ENCODE results near the gene CA9. TPM values are rescaled to one million over a fixed set of nuclear protein-coding genes. Genes with fewer than 3 reads are reported as not detected.

CA9 gene
- total and polyA plus RNA-seq, 2 experiments from 2014 or later, result 1.1 TPM; not detected in 1

DNA sequence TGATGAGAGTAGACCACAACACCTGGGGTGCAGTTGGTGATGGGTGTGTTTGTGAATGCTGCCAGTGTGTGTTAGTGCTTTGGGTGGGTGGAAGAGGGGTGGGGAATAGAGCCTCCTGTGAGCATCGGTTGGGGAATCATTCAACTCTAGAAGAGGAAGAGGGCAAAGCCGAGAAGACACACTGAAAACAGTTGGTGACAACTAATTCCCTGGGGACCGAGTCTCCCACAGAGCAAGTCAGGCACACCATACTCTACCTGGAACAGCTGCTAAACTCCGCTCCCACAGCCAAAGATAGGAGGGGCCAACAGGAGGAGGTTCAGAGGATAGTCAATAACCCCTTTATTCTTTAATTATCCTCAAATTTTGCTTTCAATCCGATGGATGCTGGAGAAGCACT is 7.2 kb upstream of the CA9 start (continued):
- TF ChIP-seq ZNF331 (CRISPR knock-in tag; IDR thresholded peaks at IDR 0.05; ENCODE audit: low read depth), result no peak

DNA sequence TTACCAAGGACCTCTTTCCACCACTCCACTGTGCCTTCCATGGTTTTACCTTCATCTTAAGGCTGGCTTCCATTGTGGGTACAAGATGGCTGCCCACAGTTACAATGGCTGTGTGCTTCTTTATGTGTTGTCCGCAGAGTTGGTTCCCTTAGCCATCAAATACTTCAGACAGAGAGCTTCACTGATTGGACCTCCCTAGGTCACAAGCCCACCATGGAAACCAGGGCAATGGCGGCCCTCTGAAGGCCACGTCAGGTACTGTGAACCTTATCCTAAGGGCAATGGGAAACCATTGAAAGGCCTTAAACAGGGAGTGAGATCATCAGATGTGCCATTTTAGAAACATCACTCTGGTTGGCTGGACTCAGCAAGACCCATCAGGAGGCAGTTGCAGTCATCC is 5.8 kb upstream of the CA9 start:
- peaks cover 20% of the 10 kb centered on the region for H3K4me1 Mint-ChIP-seq
- Histone ChIP-seq H3F3A (replicated peaks; ENCODE audit: low read depth) (0 out of 2 replicates have a peak, but pooled peaks cover 13% of the 10 kb centered on the region), H3K27ac (ENCODE audit: low read depth) (no peak overlapping the region), H3K27me3 (ENCODE audit: insufficient read depth) (no peaks in the 10 kb centered on the region), H3K4me2 (no peak overlapping the region), H3K4me3 (no peak overlapping the region), H3K9me2 (ENCODE audit: insufficient read depth) (peaks cover 12% of the 10 kb centered on the region), H3K79me2 (replicated peaks; ENCODE audit: insufficient read depth) (peaks cover 8% of the 10 kb centered on the region; the same call in 1 of the 2 replicates), H4K20me1 (replicated peaks; ENCODE audit: insufficient read depth) (no peaks in the 10 kb centered on the region), H3K36me3 (ENCODE audit: insufficient read depth) (no peaks in the 10 kb centered on the region), H2AFZ (no peak overlapping the region), H3K4me1 (ENCODE audit: insufficient read depth) (peaks cover 15% of the 10 kb centered on the region)
- no peak overlapping the region for H3K4me3 Mint-ChIP-seq
- peaks cover 5% of the 10 kb centered on the region for H3K36me3 Mint-ChIP-seq (ENCODE audit: low read depth)
- H3K27ac Mint-ChIP-seq, result no peak overlapping the region
- ATAC-seq (no peak), DNase-seq (ENCODE audit: low spot score) (no peak)
- TF ChIP-seq EZH2 (IDR thresholded peaks at IDR 0.05; ENCODE audit: low read depth, unreplicated experiment), result no peak
- TF ChIP-seq, protein P1, sequence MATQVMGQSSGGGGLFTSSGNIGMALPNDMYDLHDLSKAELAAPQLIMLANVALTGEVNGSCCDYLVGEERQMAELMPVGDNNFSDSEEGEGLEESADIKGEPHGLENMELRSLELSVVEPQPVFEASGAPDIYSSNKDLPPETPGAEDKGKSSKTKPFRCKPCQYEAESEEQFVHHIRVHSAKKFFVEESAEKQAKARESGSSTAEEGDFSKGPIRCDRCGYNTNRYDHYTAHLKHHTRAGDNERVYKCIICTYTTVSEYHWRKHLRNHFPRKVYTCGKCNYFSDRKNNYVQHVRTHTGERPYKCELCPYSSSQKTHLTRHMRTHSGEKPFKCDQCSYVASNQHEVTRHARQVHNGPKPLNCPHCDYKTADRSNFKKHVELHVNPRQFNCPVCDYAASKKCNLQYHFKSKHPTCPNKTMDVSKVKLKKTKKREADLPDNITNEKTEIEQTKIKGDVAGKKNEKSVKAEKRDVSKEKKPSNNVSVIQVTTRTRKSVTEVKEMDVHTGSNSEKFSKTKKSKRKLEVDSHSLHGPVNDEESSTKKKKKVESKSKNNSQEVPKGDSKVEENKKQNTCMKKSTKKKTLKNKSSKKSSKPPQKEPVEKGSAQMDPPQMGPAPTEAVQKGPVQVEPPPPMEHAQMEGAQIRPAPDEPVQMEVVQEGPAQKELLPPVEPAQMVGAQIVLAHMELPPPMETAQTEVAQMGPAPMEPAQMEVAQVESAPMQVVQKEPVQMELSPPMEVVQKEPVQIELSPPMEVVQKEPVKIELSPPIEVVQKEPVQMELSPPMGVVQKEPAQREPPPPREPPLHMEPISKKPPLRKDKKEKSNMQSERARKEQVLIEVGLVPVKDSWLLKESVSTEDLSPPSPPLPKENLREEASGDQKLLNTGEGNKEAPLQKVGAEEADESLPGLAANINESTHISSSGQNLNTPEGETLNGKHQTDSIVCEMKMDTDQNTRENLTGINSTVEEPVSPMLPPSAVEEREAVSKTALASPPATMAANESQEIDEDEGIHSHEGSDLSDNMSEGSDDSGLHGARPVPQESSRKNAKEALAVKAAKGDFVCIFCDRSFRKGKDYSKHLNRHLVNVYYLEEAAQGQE (IDR thresholded peaks at IDR 0.05; ENCODE audit: unreplicated experiment), result no peak
- no peak for TF ChIP-seq NANOG (IDR thresholded peaks at IDR 0.05; ENCODE audit: borderline replicate concordance)
- TF ChIP-seq, protein P2, sequence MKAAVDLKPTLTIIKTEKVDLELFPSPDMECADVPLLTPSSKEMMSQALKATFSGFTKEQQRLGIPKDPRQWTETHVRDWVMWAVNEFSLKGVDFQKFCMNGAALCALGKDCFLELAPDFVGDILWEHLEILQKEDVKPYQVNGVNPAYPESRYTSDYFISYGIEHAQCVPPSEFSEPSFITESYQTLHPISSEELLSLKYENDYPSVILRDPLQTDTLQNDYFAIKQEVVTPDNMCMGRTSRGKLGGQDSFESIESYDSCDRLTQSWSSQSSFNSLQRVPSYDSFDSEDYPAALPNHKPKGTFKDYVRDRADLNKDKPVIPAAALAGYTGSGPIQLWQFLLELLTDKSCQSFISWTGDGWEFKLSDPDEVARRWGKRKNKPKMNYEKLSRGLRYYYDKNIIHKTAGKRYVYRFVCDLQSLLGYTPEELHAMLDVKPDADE (IDR thresholded peaks at IDR 0.05), result no peak
- no peak for TF ChIP-seq EZH2phosphoT487 (IDR thresholded peaks at IDR 0.05; ENCODE audit: unreplicated experiment)
- TF ChIP-seq CREB1 (CRISPR knock-in tag; IDR thresholded peaks at IDR 0.05; ENCODE audit: low read depth), result no peak
- TF ChIP-seq, protein P3, sequence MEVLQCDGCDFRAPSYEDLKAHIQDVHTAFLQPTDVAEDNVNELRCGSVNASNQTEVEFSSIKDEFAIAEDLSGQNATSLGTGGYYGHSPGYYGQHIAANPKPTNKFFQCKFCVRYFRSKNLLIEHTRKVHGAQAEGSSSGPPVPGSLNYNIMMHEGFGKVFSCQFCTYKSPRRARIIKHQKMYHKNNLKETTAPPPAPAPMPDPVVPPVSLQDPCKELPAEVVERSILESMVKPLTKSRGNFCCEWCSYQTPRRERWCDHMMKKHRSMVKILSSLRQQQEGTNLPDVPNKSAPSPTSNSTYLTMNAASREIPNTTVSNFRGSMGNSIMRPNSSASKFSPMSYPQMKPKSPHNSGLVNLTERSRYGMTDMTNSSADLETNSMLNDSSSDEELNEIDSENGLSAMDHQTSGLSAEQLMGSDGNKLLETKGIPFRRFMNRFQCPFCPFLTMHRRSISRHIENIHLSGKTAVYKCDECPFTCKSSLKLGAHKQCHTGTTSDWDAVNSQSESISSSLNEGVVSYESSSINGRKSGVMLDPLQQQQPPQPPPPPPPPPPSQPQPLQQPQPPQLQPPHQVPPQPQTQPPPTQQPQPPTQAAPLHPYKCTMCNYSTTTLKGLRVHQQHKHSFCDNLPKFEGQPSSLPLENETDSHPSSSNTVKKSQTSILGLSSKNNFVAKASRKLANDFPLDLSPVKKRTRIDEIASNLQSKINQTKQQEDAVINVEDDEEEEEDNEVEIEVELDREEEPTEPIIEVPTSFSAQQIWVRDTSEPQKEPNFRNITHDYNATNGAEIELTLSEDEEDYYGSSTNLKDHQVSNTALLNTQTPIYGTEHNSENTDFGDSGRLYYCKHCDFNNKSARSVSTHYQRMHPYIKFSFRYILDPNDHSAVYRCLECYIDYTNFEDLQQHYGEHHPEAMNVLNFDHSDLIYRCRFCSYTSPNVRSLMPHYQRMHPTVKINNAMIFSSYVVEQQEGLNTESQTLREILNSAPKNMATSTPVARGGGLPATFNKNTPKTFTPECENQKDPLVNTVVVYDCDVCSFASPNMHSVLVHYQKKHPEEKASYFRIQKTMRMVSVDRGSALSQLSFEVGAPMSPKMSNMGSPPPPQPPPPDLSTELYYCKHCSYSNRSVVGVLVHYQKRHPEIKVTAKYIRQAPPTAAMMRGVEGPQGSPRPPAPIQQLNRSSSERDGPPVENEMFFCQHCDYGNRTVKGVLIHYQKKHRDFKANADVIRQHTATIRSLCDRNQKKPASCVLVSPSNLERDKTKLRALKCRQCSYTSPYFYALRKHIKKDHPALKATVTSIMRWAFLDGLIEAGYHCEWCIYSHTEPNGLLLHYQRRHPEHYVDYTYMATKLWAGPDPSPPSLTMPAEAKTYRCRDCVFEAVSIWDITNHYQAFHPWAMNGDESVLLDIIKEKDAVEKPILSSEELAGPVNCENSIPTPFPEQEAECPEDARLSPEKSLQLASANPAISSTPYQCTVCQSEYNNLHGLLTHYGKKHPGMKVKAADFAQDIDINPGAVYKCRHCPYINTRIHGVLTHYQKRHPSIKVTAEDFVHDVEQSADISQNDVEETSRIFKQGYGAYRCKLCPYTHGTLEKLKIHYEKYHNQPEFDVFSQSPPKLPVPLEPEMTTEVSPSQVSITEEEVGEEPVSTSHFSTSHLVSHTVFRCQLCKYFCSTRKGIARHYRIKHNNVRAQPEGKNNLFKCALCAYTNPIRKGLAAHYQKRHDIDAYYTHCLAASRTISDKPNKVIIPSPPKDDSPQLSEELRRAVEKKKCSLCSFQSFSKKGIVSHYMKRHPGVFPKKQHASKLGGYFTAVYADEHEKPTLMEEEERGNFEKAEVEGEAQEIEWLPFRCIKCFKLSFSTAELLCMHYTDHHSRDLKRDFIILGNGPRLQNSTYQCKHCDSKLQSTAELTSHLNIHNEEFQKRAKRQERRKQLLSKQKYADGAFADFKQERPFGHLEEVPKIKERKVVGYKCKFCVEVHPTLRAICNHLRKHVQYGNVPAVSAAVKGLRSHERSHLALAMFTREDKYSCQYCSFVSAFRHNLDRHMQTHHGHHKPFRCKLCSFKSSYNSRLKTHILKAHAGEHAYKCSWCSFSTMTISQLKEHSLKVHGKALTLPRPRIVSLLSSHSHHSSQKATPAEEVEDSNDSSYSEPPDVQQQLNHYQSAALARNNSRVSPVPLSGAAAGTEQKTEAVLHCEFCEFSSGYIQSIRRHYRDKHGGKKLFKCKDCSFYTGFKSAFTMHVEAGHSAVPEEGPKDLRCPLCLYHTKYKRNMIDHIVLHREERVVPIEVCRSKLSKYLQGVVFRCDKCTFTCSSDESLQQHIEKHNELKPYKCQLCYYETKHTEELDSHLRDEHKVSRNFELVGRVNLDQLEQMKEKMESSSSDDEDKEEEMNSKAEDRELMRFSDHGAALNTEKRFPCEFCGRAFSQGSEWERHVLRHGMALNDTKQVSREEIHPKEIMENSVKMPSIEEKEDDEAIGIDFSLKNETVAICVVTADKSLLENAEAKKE (CRISPR knock-in tag; IDR thresholded peaks at IDR 0.05), result no peak
- TF ChIP-seq JUNB (IDR thresholded peaks at IDR 0.05; ENCODE audit: unreplicated experiment), result no peak
- no peaks in the 10 kb centered on the region; the same call in 2 of the 3 replicates for H3K9me3 Mint-ChIP-seq
- H3K27me3 Mint-ChIP-seq (ENCODE audit: insufficient read depth, low read depth, poor library complexity), result peaks cover 6% of the 10 kb centered on the region
